Breast epithelium (tissue), 3 donors: ENCODE measurements around the gene CACNB1.
A peak's percentile ranks its signal among the peaks of the same experiment; 100 is the strongest.

ENCODE experiments used
- CTCF ChIP-seq, 3 donors: fragments of 450-650 bp; IDR thresholded peaks; one replicate each; pipeline ENCODE4 v1.5.1; 2016 to 2017; ENCODE audit warnings: antibody characterized with exemption in 3 of 3, mild to moderate bottlenecking in 3 of 3, moderate library complexity in 3 of 3
- POLR2A ChIP-seq: fragments of 450-650 bp; IDR thresholded peaks from one replicate; pipeline ENCODE4 v1.6.1; 2016; ENCODE audit warnings: antibody characterized with exemption, mild to moderate bottlenecking, moderate library complexity
- POLR2AphosphoS5 ChIP-seq, 3 donors: sonication (generic); formaldehyde crosslinking; IDR thresholded peaks; one replicate each; pipeline ENCODE4 v1.6.1; 2017; ENCODE audit warnings: antibody characterized with exemption in 3 of 3

GRCh38 chr17:39209317-39210092, 12.0 kb upstream of the CACNB1 start:
- TF ChIP-seq POLR2AphosphoS5 (IDR thresholded peaks at IDR 0.05) (peak in 2 of 3 donors; percentile 32 to 49), CTCF (IDR thresholded peaks at IDR 0.05) (no peak), POLR2A (no peak)
